OCI-LY1 (cell line): ENCODE results near the gene LSM14A.
"Not testable (repeated sequence)": the region's sequence is repeated elsewhere in the genome, so short reads cannot be mapped to it uniquely, and the experiment has no call there.

Experiments used
- H2AFZ ChIP-seq: fragments of 200-600 bp; sonication (generic), shearing (Covaris generic); 2 replicates; pipeline ENCODE4 v1.6.0; 2014; ENCODE audit warnings: antibody characterized with exemption, mild to moderate bottlenecking, low read length
- H3F3A ChIP-seq: fragments of 200-600 bp; sonication (generic), shearing (Covaris generic); 2 replicates; pipeline ENCODE4 v1.6.0; 2014; ENCODE audit warnings: mild to moderate bottlenecking, antibody characterized with exemption, low read length, moderate library complexity; ENCODE audit not compliant: insufficient read depth
- H3K27ac ChIP-seq: fragments of 200-600 bp; sonication (generic); 2 replicates; pipeline ENCODE4 v1.5.1; 2014; ENCODE audit warnings: low read length, mixed run types, mild to moderate bottlenecking, low read depth; ENCODE audit not compliant: poor library complexity, severe bottlenecking
- H3K27me3 ChIP-seq: fragments of 200-600 bp; sonication (generic); 2 replicates; pipeline ENCODE4 v1.6.0; 2014; ENCODE audit warnings: antibody characterized with exemption, mild to moderate bottlenecking, low read length, moderate library complexity; ENCODE audit not compliant: insufficient read depth
- H3K36me3 ChIP-seq: fragments of 200-600 bp; sonication (generic); 2 replicates; pipeline ENCODE4 v1.6.1; 2014; ENCODE audit warnings: mild to moderate bottlenecking, antibody characterized with exemption, low read length, moderate library complexity, mixed read lengths; ENCODE audit not compliant: insufficient read depth
- H3K4me1 ChIP-seq: fragments of 200-600 bp; sonication (generic); 2 replicates; pipeline ENCODE4 v1.5.1; 2014; ENCODE audit warnings: mild to moderate bottlenecking, low read length, moderate library complexity; ENCODE audit not compliant: insufficient read depth, severe bottlenecking
- H3K4me2 ChIP-seq: fragments of 200-600 bp; sonication (generic), shearing (Covaris generic); 2 replicates; pipeline ENCODE4 v1.6.1; 2014; ENCODE audit warnings: low read length
- H3K4me3 ChIP-seq: fragments of 200-600 bp; sonication (generic); 2 replicates; pipeline ENCODE4 v1.5.1; 2014; ENCODE audit warnings: low read length, low read depth, mild to moderate bottlenecking, mixed read lengths; ENCODE audit not compliant: poor library complexity, severe bottlenecking
- H3K79me2 ChIP-seq: fragments of 200-600 bp; shearing (Covaris generic); 2 replicates; pipeline ENCODE4 v1.6.1; 2016; ENCODE audit warnings: mixed run types, low read length, mixed read lengths; ENCODE audit not compliant: insufficient read depth
- H3K9ac ChIP-seq: fragments of 200-600 bp; sonication (generic), shearing (Covaris generic); 2 replicates; pipeline ENCODE4 v1.6.1; 2014; ENCODE audit warnings: mild to moderate bottlenecking, low read length, mixed read lengths
- H3K9me2 ChIP-seq: fragments of 200-600 bp; sonication (generic), shearing (Covaris generic); 2 replicates; pipeline ENCODE4 v1.6.1; 2014; ENCODE audit warnings: low read depth, mild to moderate bottlenecking, low read length, mixed read lengths
- H3K9me3 ChIP-seq: fragments of 200-600 bp; shearing (Covaris generic); 2 replicates; pipeline ENCODE4 v1.6.1; 2014; ENCODE audit warnings: low read length, mixed read lengths
- H4K20me1 ChIP-seq: fragments of 200-600 bp; sonication (generic), shearing (Covaris generic); 2 replicates; pipeline ENCODE4 v1.6.0; 2016; ENCODE audit warnings: mild to moderate bottlenecking, low read length; ENCODE audit not compliant: insufficient read depth
- CTCF ChIP-seq: fragments of 200-600 bp; sonication (generic), shearing (Covaris generic); IDR thresholded peaks from 2 replicates; pipeline ENCODE4 v1.5.1; 2017; ENCODE audit warnings: mild to moderate bottlenecking, antibody characterized with exemption, low read length, moderate library complexity, mixed read lengths
- EZH2 ChIP-seq: fragments of 200-600 bp; sonication (generic), shearing (Covaris generic); IDR thresholded peaks from 2 replicates; pipeline ENCODE4 v1.8.0; 2017; ENCODE audit warnings: borderline replicate concordance, mixed run types, mild to moderate bottlenecking, antibody characterized with exemption, low read length, moderate library complexity, mixed read lengths

Gene LSM14A

GRCh38 chr19:34193876-34194275, 21.6 kb downstream of the LSM14A start:
- TF ChIP-seq CTCF = no peak
- peaks cover 60% of the 10 kb centered on the region for H3K79me2 ChIP-seq

GRCh38 chr19:34201133-34201532, 28.8 kb downstream of the LSM14A start:
- Histone ChIP-seq H3K4me2 (no peak overlapping the region), H3K9me3 (no peaks in the 10 kb centered on the region), H3K9me2 (no peaks in the 10 kb centered on the region), H4K20me1 (no peaks in the 10 kb centered on the region), H3K27ac (no peak overlapping the region), H3K27me3 (no peaks in the 10 kb centered on the region), H2AFZ (no peak overlapping the region), H3K4me3 (no peak overlapping the region), H3K36me3 (peaks cover 82% of the 10 kb centered on the region), H3K79me2 (no peaks in the 10 kb centered on the region), H3K4me1 (peaks cover 4% of the 10 kb centered on the region), H3F3A (no peaks in the 10 kb centered on the region), H3K9ac (no peak overlapping the region)
- no peak for TF ChIP-seq CTCF
- TF ChIP-seq EZH2 = no peak

More at GRCh38 chr19:34193876-34194275, 21.6 kb downstream of the LSM14A start:
- H3K4me1 ChIP-seq = peaks cover 49% of the 10 kb centered on the region
- H3K27ac ChIP-seq = no peak overlapping the region
- H3K27me3 ChIP-seq = no peaks in the 10 kb centered on the region
- no peak overlapping the region for H3K4me3 ChIP-seq
- peaks cover 6% of the 10 kb centered on the region; the same call in 1 of the 2 replicates for H4K20me1 ChIP-seq
- H3F3A ChIP-seq = no peaks in the 10 kb centered on the region
- no peaks in the 10 kb centered on the region for H3K9me3 ChIP-seq
- no peak overlapping the region for H2AFZ ChIP-seq
- no peak overlapping the region for H3K4me2 ChIP-seq
- no peak overlapping the region for H3K9ac ChIP-seq
- H3K9me2 ChIP-seq = no peaks in the 10 kb centered on the region
- H3K36me3 ChIP-seq = peaks cover 50% of the 10 kb centered on the region

GRCh38 chr19:34205324-34205723, 33.0 kb downstream of the LSM14A start:
- not testable (repeated sequence) for H3K4me1 ChIP-seq

GRCh38 chr19:34208291-34208884, 36.1 kb downstream of the LSM14A start:
- Histone ChIP-seq H3K36me3 (peaks cover 85% of the 10 kb centered on the region), H3K9me2 (no peaks in the 10 kb centered on the region), H3F3A (no peaks in the 10 kb centered on the region), H3K79me2 (no peaks in the 10 kb centered on the region), H3K9me3 (no peaks in the 10 kb centered on the region), H3K9ac (no peak overlapping the region), H3K4me2 (no peak overlapping the region), H3K4me1 (no peaks in the 10 kb centered on the region), H4K20me1 (no peaks in the 10 kb centered on the region), H3K27me3 (no peaks in the 10 kb centered on the region), H3K4me3 (no peak overlapping the region), H3K27ac (no peak overlapping the region), H2AFZ (no peak overlapping the region)
- TF ChIP-seq EZH2 (no peak), CTCF (no peak)

More at GRCh38 chr19:34205324-34205723, 33.0 kb downstream of the LSM14A start:
- not testable (repeated sequence) for H3K9ac ChIP-seq, H4K20me1 ChIP-seq, H3K4me3 ChIP-seq, H3K9me3 ChIP-seq, H2AFZ ChIP-seq, H3K27me3 ChIP-seq, H3K27ac ChIP-seq, H3K9me2 ChIP-seq, H3K4me2 ChIP-seq, H3F3A ChIP-seq, H3K79me2 ChIP-seq
- H3K36me3 ChIP-seq = peaks cover 83% of the 10 kb centered on the region
